Measurements from ENCODE around the gene NMUR2.

DNA sequence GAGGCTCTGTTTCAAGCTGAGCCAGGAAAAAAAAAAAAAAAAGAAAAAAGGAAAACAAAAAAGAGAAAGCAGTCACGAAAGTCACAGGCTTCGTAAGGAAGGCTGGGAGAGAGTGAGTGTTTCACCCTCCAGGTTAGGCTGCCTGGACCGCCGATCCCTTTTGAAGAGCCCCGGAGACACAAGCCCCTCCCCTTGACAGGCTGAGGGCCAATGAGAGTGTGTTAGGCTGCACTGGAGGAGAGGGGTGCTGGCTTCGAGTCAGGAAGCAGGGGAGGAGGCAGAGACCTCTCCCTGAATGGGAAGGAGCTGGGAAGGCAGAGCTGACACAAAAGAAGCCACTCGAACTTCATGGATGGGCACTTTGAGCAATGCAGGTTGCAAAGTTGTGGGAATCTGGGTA, at the start of gene NMUR2:
- TF ChIP-seq EGR1 (IDR thresholded peaks at IDR 0.05; ENCODE audit: low read depth) (no peak), TCF7L2 (IDR thresholded peaks at IDR 0.05; ENCODE audit: borderline replicate concordance, extremely low read depth, insufficient read depth, insufficient read length) (no peak), SIN3A (IDR thresholded peaks at IDR 0.05; ENCODE audit: low read depth) (no peak), JUND (IDR thresholded peaks at IDR 0.05) (no peak), CEBPB (IDR thresholded peaks at IDR 0.05; ENCODE audit: low read depth) (no peak)
- TF ChIP-seq, protein P1, sequence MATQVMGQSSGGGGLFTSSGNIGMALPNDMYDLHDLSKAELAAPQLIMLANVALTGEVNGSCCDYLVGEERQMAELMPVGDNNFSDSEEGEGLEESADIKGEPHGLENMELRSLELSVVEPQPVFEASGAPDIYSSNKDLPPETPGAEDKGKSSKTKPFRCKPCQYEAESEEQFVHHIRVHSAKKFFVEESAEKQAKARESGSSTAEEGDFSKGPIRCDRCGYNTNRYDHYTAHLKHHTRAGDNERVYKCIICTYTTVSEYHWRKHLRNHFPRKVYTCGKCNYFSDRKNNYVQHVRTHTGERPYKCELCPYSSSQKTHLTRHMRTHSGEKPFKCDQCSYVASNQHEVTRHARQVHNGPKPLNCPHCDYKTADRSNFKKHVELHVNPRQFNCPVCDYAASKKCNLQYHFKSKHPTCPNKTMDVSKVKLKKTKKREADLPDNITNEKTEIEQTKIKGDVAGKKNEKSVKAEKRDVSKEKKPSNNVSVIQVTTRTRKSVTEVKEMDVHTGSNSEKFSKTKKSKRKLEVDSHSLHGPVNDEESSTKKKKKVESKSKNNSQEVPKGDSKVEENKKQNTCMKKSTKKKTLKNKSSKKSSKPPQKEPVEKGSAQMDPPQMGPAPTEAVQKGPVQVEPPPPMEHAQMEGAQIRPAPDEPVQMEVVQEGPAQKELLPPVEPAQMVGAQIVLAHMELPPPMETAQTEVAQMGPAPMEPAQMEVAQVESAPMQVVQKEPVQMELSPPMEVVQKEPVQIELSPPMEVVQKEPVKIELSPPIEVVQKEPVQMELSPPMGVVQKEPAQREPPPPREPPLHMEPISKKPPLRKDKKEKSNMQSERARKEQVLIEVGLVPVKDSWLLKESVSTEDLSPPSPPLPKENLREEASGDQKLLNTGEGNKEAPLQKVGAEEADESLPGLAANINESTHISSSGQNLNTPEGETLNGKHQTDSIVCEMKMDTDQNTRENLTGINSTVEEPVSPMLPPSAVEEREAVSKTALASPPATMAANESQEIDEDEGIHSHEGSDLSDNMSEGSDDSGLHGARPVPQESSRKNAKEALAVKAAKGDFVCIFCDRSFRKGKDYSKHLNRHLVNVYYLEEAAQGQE (IDR thresholded peaks at IDR 0.05; ENCODE audit: low read depth): no peak
